Lung microvascular endothelial cell (primary cell): ENCODE results near the gene SCN2B. TPM values are rescaled to one million over a fixed set of nuclear protein-coding genes. Genes with fewer than 3 reads are reported as not detected.
"Not testable (repeated sequence)": the region's sequence is repeated elsewhere in the genome, so short reads cannot be mapped to it uniquely, and the experiment has no call there.

ENCODE experiments used
- DNase-seq, 2 donors: peaks; one replicate each; pipeline versions ENCODE4 v3.0.0 to v3.0.0-alpha.2; 2010; ENCODE audit warnings: low read depth in 2 of 2
- total RNA-seq: library from RNA; depleted of rRNA; stranded (reverse); fragments of >200 nt; gene quantifications from 2 replicates; pipeline ENCODE4 v1.2.1, GENCODE V29; 2014

SCN2B gene
- total RNA-seq, 1 donor from 2014 or later = not detected

- peak in 1 of 2 donors; percentile 23 for DNase-seq
Measured at GRCh38 chr11:118206391-118207031, 30.1 kb upstream of the SCN2B start.

GRCh38 chr11:118205606-118206378 is 29.4 kb upstream of the SCN2B start:
- no peak for DNase-seq

GRCh38 chr11:118202599-118203422 is 26.4 kb upstream of the SCN2B start:
- DNase-seq = no peak

GRCh38 chr11:118201966-118202365 is 25.5 kb upstream of the SCN2B start:
- no peak for DNase-seq

- no peak for DNase-seq
Measured at GRCh38 chr11:118200901-118201680, 24.7 kb upstream of the SCN2B start.

GRCh38 chr11:118200497-118200896 is 24.1 kb upstream of the SCN2B start:
- no peak for DNase-seq

GRCh38 chr11:118199135-118199534 is 22.7 kb upstream of the SCN2B start:
- no peak for DNase-seq

- DNase-seq = peak; percentile 70 to 81
Measured at GRCh38 chr11:118198370-118198769, 21.9 kb upstream of the SCN2B start.

GRCh38 chr11:118194835-118195627 is 18.6 kb upstream of the SCN2B start:
- DNase-seq = peak; percentile 60 to 82

- no peak for DNase-seq
Measured at GRCh38 chr11:118193910-118194566, 17.6 kb upstream of the SCN2B start.

- not testable (repeated sequence) for DNase-seq
Measured at GRCh38 chr11:118192817-118193216, 16.4 kb upstream of the SCN2B start.

- not testable (repeated sequence) for DNase-seq
Measured at GRCh38 chr11:118190942-118191506, 14.6 kb upstream of the SCN2B start.

- DNase-seq = no peak
Measured at GRCh38 chr11:118186346-118187107, 10.1 kb upstream of the SCN2B start.

- DNase-seq = no peak
Measured at GRCh38 chr11:118184784-118185579, 8.5 kb upstream of the SCN2B start.

GRCh38 chr11:118183691-118184090 is 7.3 kb upstream of the SCN2B start:
- not testable (repeated sequence) for DNase-seq

- peak in 1 of 2 donors; percentile 46 for DNase-seq
Measured at GRCh38 chr11:118180300-118180703, 3.9 kb upstream of the SCN2B start.

- no peak for DNase-seq
Measured at GRCh38 chr11:118176778-118177134, 317 bp upstream of the SCN2B start.
